Common myeloid progenitor, CD34-positive (primary cell): ENCODE results near the gene SUMO3.

Source experiments
- CTCF ChIA-PET: fragments of 350-600 bp; sonication (Branson Sonifier 250); formaldehyde crosslinking; loops from one replicate; lab custom pipeline; 2021; ENCODE audit warnings: antibody characterized with exemption; lab: Charles Lee
- POLR2A ChIA-PET: fragments of 350-600 bp; sonication (Branson Sonifier 250); formaldehyde crosslinking; loops from one replicate; lab custom pipeline; 2021; ENCODE audit warnings: antibody characterized with exemption; lab: Charles Lee
- DNase-seq, 3 donors: peaks; one replicate each; pipeline versions ENCODE4 v3.0.0 to v3.0.0-alpha.2; 2013
- H3K27ac ChIP-seq, 2 experiments: 1 replicate in 1 of 2; 2 replicates in 1 of 2; pipeline ENCODE4 v1.7.0; 2013; ENCODE audit warnings: inconsistent platforms in 2 of 2, low read length in 2 of 2, mild to moderate bottlenecking in 2 of 2, low read depth in 1 of 2, moderate library complexity in 1 of 2; ENCODE audit not compliant: severe bottlenecking in 2 of 2, insufficient read depth in 1 of 2, poor library complexity in 1 of 2
- H3K27me3 ChIP-seq, 5 experiments: replicated peaks in 2 of 5; 1 replicate in 3 of 5; 2 replicates in 2 of 5; pipeline versions ENCODE4 v1.6.1 to v1.7.0; 2013; ENCODE audit warnings: low read length in 4 of 5, mild to moderate bottlenecking in 2 of 5, moderate library complexity in 2 of 5, inconsistent platforms in 1 of 5; ENCODE audit not compliant: insufficient read depth in 5 of 5, control insufficient read depth in 4 of 5
- H3K36me3 ChIP-seq, 4 experiments: 1 replicate in 2 of 4; 2 replicates in 2 of 4; pipeline versions ENCODE4 v1.6.1 to v1.7.0; 2013; ENCODE audit warnings: low read length in 3 of 4, control low read depth in 1 of 4, mild to moderate bottlenecking in 1 of 4; ENCODE audit not compliant: control insufficient read depth in 4 of 4, insufficient read depth in 4 of 4
- H3K4me1 ChIP-seq, 4 experiments: 1 replicate in 3 of 4; 2 replicates in 1 of 4; pipeline versions ENCODE4 v1.6.1 to v1.7.1; 2013; ENCODE audit warnings: low read length in 3 of 4, mild to moderate bottlenecking in 3 of 4, control low read depth in 1 of 4, inconsistent platforms in 1 of 4, moderate library complexity in 1 of 4; ENCODE audit not compliant: control insufficient read depth in 4 of 4, insufficient read depth in 4 of 4; ENCODE audit errors: control extremely low read depth in 1 of 4
- H3K4me3 ChIP-seq, 7 experiments: 1 replicate in 4 of 7; 2 replicates in 3 of 7; pipeline versions ENCODE4 v1.5.1 to v1.7.0; 2013; ENCODE audit warnings: mild to moderate bottlenecking in 7 of 7, low read length in 6 of 7, moderate library complexity in 6 of 7, inconsistent platforms in 2 of 7, low read depth in 2 of 7, control low read depth in 1 of 7; ENCODE audit not compliant: insufficient read depth in 4 of 7, control insufficient read depth in 1 of 7; ENCODE audit errors: extremely low read depth in 1 of 7
- H3K9me3 ChIP-seq, 5 experiments: 1 replicate in 4 of 5; 2 replicates in 1 of 5; pipeline versions ENCODE4 v1.6.1 to v1.7.1; 2013; ENCODE audit warnings: low read length in 4 of 5, mild to moderate bottlenecking in 2 of 5, inconsistent platforms in 1 of 5, low read depth in 1 of 5, moderate library complexity in 1 of 5; ENCODE audit not compliant: control insufficient read depth in 4 of 5, insufficient read depth in 2 of 5; ENCODE audit errors: control extremely low read depth in 1 of 5
- WGBS: methylation state at CpG from one replicate; pipeline ENCODE4 v1.1.5; 2013; ENCODE audit not compliant: insufficient coverage; 5-methylcytosine and 5-hydroxymethylcytosine counted together

Gene SUMO3

GRCh38 chr21:44815225-44815624 lies 2.6 kb downstream of the SUMO3 start:
- H3K27me3 ChIP-seq, result no peaks in the 10 kb centered on the region
- peaks cover 0 to 31% (median 24%) of the 10 kb centered on the region in 4 experiments for H3K36me3 ChIP-seq
- no peak for DNase-seq
- peaks cover 0 to 5% (median 0%) of the 10 kb centered on the region in 5 experiments for H3K9me3 ChIP-seq
- H3K4me1 ChIP-seq, result peaks cover 0 to 20% (median 15%) of the 10 kb centered on the region in 4 experiments
- CTCF ChIA-PET, result interaction anchor here (0.5 to 2.9 kb wide), 4 partner anchors 11 to 337 kb away, joined by 3 to 10 read pairs (median 4); partner anchors contain the start of gene UBE2G2
- POLR2A ChIA-PET, result interaction anchor here (0.7 kb wide), 1 partner anchor 50 kb away, joined by 3 read pairs; no protein-coding TSS in a partner anchor
- 97% methylated on average over 6 of the region's 8 CpGs for WGBS
- no peak overlapping the region for H3K4me3 ChIP-seq
- no peak overlapping the region for H3K27ac ChIP-seq

GRCh38 chr21:44814498-44815023 lies 3.3 kb downstream of the SUMO3 start:
- H3K9me3 ChIP-seq, result no peaks in the 10 kb centered on the region
- peaks cover 0 to 20% (median 15%) of the 10 kb centered on the region in 4 experiments for H3K4me1 ChIP-seq
- no peak for DNase-seq
- CTCF ChIA-PET, result interaction anchor here (0.6 to 2.9 kb wide), 4 partner anchors 11 to 707 kb away, joined by 3 to 10 read pairs (median 4); partner anchors contain the start of genes PTTG1IP and UBE2G2
- POLR2A ChIA-PET, result interaction anchor here (0.6 kb wide), 1 partner anchor 9 kb away, joined by 3 read pairs; no protein-coding TSS in a partner anchor
- no peak overlapping the region for H3K4me3 ChIP-seq
- no peak overlapping the region for H3K27ac ChIP-seq
- peaks cover 4 to 38% (median 30%) of the 10 kb centered on the region in 4 experiments for H3K36me3 ChIP-seq
- H3K27me3 ChIP-seq, result no peaks in the 10 kb centered on the region
- 93% methylated on average over 9 of the region's 11 CpGs for WGBS

- DNase-seq, result no peak
- no peaks in the 10 kb centered on the region for H3K27me3 ChIP-seq
- no peaks in the 10 kb centered on the region for H3K9me3 ChIP-seq
- H3K27ac ChIP-seq, result no peak overlapping the region
- peaks cover 4 to 46% (median 36%) of the 10 kb centered on the region in 4 experiments for H3K36me3 ChIP-seq
- ChIA-PET POLR2A (interaction anchor here (0.6 to 0.7 kb wide), 2 partner anchors 8 to 58 kb away, joined by 3 read pairs; no protein-coding TSS in a partner anchor), CTCF (interaction anchor here (1.1 to 2.9 kb wide), 2 partner anchors 10 to 60 kb away, joined by 3 to 10 read pairs; partner anchors contain the start of gene PTTG1IP)
- WGBS, result 97% methylated on average over 18 of the region's 18 CpGs
- peaks cover 0 to 16% (median 13%) of the 10 kb centered on the region in 4 experiments for H3K4me1 ChIP-seq
- no peak overlapping the region for H3K4me3 ChIP-seq
These were observed 4.1 kb downstream of the SUMO3 start for GRCh38 chr21:44813727-44814126.

GRCh38 chr21:44813149-44813548 lies 4.7 kb downstream of the SUMO3 start:
- 96% methylated on average over 4 of the region's 10 CpGs for WGBS
- Histone ChIP-seq H3K4me1 (peaks cover 0 to 12% (median 9%) of the 10 kb centered on the region in 4 experiments), H3K4me3 (no peak overlapping the region), H3K27ac (no peak overlapping the region), H3K36me3 (peaks cover 6 to 50% (median 40%) of the 10 kb centered on the region in 4 experiments), H3K9me3 (no peaks in the 10 kb centered on the region), H3K27me3 (no peaks in the 10 kb centered on the region)
- POLR2A ChIA-PET, result no interaction called here
- DNase-seq, result no peak
- CTCF ChIA-PET, result interaction anchor here (1.1 kb wide), 1 partner anchor 9 kb away, joined by 4 read pairs; no protein-coding TSS in a partner anchor

- Histone ChIP-seq H3K27me3 (no peaks in the 10 kb centered on the region), H3K4me1 (peaks cover 0 to 12% (median 9%) of the 10 kb centered on the region in 4 experiments), H3K4me3 (no peak overlapping the region), H3K36me3 (peaks cover 6 to 55% (median 43%) of the 10 kb centered on the region in 4 experiments), H3K9me3 (no peaks in the 10 kb centered on the region), H3K27ac (no peak overlapping the region)
- WGBS, result 96% methylated on average over 13 of the region's 14 CpGs
- no peak for DNase-seq
- POLR2A ChIA-PET, result no interaction called here
- CTCF ChIA-PET, result interaction anchor here (1.1 to 1.2 kb wide), 2 partner anchors 9 to 10 kb away, joined by 4 read pairs; no protein-coding TSS in a partner anchor
These were observed 5.2 kb downstream of the SUMO3 start for GRCh38 chr21:44812640-44813039.

- H3K4me3 ChIP-seq, result no peak overlapping the region
- POLR2A ChIA-PET, result no interaction called here
- H3K27me3 ChIP-seq, result no peaks in the 10 kb centered on the region
- H3K4me1 ChIP-seq, result no peaks in the 10 kb centered on the region
- peak in 1 of 3 donors; percentile 21 for DNase-seq
- H3K9me3 ChIP-seq, result no peaks in the 10 kb centered on the region
- peaks cover 14 to 72% (median 55%) of the 10 kb centered on the region in 4 experiments for H3K36me3 ChIP-seq
- no peak overlapping the region for H3K27ac ChIP-seq
- CTCF ChIA-PET, result no interaction called here
- 89% methylated on average over 4 of the region's 6 CpGs for WGBS
These were observed 7.1 kb downstream of the SUMO3 start for GRCh38 chr21:44810779-44811178.

GRCh38 chr21:44805859-44806258 lies 12.0 kb downstream of the SUMO3 start:
- 93% methylated on average over 3 of the region's 4 CpGs for WGBS
- Histone ChIP-seq H3K27ac (no peak overlapping the region), H3K4me1 (peaks cover 2 to 16% (median 14%) of the 10 kb centered on the region in 4 experiments), H3K36me3 (peaks cover 17 to 76% (median 48%) of the 10 kb centered on the region in 4 experiments), H3K27me3 (no peaks in the 10 kb centered on the region), H3K4me3 (no peak overlapping the region), H3K9me3 (no peaks in the 10 kb centered on the region)
- ChIA-PET CTCF (interaction anchor here (0.7 to 1.0 kb wide), 2 partner anchors 65 to 126 kb away, joined by 3 to 4 read pairs; no protein-coding TSS in a partner anchor), POLR2A (interaction anchor here (0.6 kb wide), 1 partner anchor 8 kb away, joined by 3 read pairs; no protein-coding TSS in a partner anchor)
- DNase-seq, result no peak
